K562 (cell line): ENCODE data around the gene UBXN2A. TPM values are rescaled to one million over a fixed set of nuclear protein-coding genes. Genes with fewer than 3 reads are reported as not detected.

Source experiments
- HOXB6 ChIP-seq: fragments of 250-450 bp; sonication (Bioruptor Pico); IDR thresholded peaks from 2 replicates; pipeline ENCODE4 v1.5.1; 2022; ENCODE audit warnings: mild to moderate bottlenecking, borderline replicate concordance
- MTA1 ChIP-seq: fragments of 450-650 bp; IDR thresholded peaks from 2 replicates; pipeline ENCODE4 v1.6.1; 2017; ENCODE audit warnings: borderline replicate concordance
- NFE2 ChIP-seq: IDR thresholded peaks from 2 replicates; pipeline ENCODE4 v1.6.1; 2014; ENCODE audit warnings: antibody characterized with exemption, low read depth
- POLR2AphosphoS5 ChIP-seq: IDR thresholded peaks from 2 replicates; pipeline ENCODE4 v1.6.1; 2011; ENCODE audit warnings: mild to moderate bottlenecking, low read depth, low read length, moderate library complexity; ENCODE audit not compliant: control insufficient read depth, insufficient read depth
- ZNF354B ChIP-seq: fragments of 250-450 bp; sonication (Bioruptor Pico); IDR thresholded peaks from 2 replicates; pipeline ENCODE4 v1.4.0; 2020
- ZNF75A ChIP-seq: fragments of 450-650 bp; formaldehyde crosslinking; IDR thresholded peaks from 2 replicates; pipeline ENCODE4 v1.4.0; 2020; ENCODE audit warnings: mild to moderate bottlenecking
- polyA plus RNA-seq, 8 experiments: library from polyadenylated mRNA; depleted of rRNA in 4 of 8; stranded (reverse) in 5 of 8; unstranded in 3 of 8; fragments of >200 nt; fragmentation: Nextera tagmentation in 2 of 8; fragmentation: Illumina TruSeq in 1 of 8; extraction: Ambion mirVana in 2 of 8; extraction: Trizol in 1 of 8; gene quantifications; 2 replicates each; pipeline versions ENCODE4 v1.2.1 to v1.2.3, GENCODE V29; 2011 to 2014; ENCODE audit warnings: inconsistent platforms in 1 of 8, missing spikeins in 1 of 8
- total RNA-seq, 7 experiments: library from RNA; depleted of rRNA in 6 of 7; stranded (reverse); fragments of >200 nt in 6 of 7; fragmentation: Illumina TruSeq in 2 of 7; extraction: Trizol in 2 of 7; gene quantifications; 2 replicates each; pipeline versions ENCODE4 v1.2.1 to v1.2.3, GENCODE V29; 2011 to 2021; ENCODE audit warnings: low replicate concordance in 1 of 7
- TF ChIP-seq, protein P1 (sequence below): sonication (generic); formaldehyde crosslinking; IDR thresholded peaks from 2 replicates; pipeline ENCODE4 v1.8.0; 2022; ENCODE audit warnings: mild to moderate bottlenecking, missing genetic modification reagents
- TF ChIP-seq, protein P2 (sequence below): fragments of 450-650 bp; formaldehyde crosslinking; IDR thresholded peaks from 2 replicates; pipeline ENCODE4 v1.4.0; 2020; ENCODE audit warnings: mild to moderate bottlenecking, moderate library complexity

Gene UBXN2A
- total and polyA plus RNA-seq, 9 of the 15 experiments (the other 6 are each of a cell fraction or from before 2014, with no cell fraction given), result 3.4 to 25.6 (median 16.0) TPM

DNA sequence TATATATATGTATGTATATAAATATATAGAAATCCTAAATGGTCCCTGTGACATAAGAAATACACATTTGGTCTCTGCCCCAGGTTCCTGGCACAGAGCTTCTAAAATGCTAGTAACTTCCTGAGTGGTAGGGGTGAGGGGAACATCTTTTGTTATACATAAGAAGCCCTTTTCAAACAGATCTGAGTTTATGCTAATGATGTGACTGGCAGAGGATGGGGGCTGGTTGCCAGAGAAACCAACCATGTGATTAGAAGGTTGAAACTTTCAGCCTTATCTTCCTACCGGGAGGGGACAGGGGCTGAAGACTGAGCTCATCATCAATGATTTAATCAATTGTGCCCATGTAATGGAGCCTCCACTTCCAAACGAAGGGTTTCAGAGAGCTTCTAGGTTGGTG is 86.0 kb downstream of the UBXN2A start (continued):
- TF ChIP-seq, protein P1, sequence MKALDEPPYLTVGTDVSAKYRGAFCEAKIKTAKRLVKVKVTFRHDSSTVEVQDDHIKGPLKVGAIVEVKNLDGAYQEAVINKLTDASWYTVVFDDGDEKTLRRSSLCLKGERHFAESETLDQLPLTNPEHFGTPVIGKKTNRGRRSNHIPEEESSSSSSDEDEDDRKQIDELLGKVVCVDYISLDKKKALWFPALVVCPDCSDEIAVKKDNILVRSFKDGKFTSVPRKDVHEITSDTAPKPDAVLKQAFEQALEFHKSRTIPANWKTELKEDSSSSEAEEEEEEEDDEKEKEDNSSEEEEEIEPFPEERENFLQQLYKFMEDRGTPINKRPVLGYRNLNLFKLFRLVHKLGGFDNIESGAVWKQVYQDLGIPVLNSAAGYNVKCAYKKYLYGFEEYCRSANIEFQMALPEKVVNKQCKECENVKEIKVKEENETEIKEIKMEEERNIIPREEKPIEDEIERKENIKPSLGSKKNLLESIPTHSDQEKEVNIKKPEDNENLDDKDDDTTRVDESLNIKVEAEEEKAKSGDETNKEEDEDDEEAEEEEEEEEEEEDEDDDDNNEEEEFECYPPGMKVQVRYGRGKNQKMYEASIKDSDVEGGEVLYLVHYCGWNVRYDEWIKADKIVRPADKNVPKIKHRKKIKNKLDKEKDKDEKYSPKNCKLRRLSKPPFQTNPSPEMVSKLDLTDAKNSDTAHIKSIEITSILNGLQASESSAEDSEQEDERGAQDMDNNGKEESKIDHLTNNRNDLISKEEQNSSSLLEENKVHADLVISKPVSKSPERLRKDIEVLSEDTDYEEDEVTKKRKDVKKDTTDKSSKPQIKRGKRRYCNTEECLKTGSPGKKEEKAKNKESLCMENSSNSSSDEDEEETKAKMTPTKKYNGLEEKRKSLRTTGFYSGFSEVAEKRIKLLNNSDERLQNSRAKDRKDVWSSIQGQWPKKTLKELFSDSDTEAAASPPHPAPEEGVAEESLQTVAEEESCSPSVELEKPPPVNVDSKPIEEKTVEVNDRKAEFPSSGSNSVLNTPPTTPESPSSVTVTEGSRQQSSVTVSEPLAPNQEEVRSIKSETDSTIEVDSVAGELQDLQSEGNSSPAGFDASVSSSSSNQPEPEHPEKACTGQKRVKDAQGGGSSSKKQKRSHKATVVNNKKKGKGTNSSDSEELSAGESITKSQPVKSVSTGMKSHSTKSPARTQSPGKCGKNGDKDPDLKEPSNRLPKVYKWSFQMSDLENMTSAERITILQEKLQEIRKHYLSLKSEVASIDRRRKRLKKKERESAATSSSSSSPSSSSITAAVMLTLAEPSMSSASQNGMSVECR, result no peak
- no peak for TF ChIP-seq ZNF354B (CRISPR knock-in tag)
- no peak for TF ChIP-seq POLR2AphosphoS5
- TF ChIP-seq ZNF75A, result no peak
- TF ChIP-seq NFE2, result no peak
- TF ChIP-seq HOXB6 (CRISPR knock-in tag), result no peak
- no peak for TF ChIP-seq MTA1
- TF ChIP-seq, protein P2, sequence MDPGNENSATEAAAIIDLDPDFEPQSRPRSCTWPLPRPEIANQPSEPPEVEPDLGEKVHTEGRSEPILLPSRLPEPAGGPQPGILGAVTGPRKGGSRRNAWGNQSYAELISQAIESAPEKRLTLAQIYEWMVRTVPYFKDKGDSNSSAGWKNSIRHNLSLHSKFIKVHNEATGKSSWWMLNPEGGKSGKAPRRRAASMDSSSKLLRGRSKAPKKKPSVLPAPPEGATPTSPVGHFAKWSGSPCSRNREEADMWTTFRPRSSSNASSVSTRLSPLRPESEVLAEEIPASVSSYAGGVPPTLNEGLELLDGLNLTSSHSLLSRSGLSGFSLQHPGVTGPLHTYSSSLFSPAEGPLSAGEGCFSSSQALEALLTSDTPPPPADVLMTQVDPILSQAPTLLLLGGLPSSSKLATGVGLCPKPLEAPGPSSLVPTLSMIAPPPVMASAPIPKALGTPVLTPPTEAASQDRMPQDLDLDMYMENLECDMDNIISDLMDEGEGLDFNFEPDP (CRISPR knock-in tag), result no peak
- TF ChIP-seq, all 486 proteins: peak for 0
